Measurements from ENCODE around the gene KRT40.
"Not testable (repeated sequence)": the region's sequence is repeated elsewhere in the genome, so short reads cannot be mapped to it uniquely, and the experiment has no call there.

The KRT40 gene

GRCh38 chr17:40984226-40984625 is at the start of gene KRT40:
KRT40 (minus strand) TSS chr17:40984326; CDS start chr17:40984273, 53 bp downstream.
- no peak for DNase-seq (ENCODE audit: low spot score)

GRCh38 chr17:41029633-41030245 is 45.6 kb upstream of the KRT40 start, which contains the start of gene KRTAP1-4:
KRTAP1-4 (minus strand) TSS chr17:41030195; CDS start chr17:41030078, 117 bp downstream.
- no peak for DNase-seq (ENCODE audit: low spot score)

- no peak for DNase-seq (ENCODE audit: low spot score)
Measured at GRCh38 chr17:41026715-41027471, 42.8 kb upstream of the KRT40 start, which contains the start of gene KRTAP1-5. KRTAP1-5 (minus strand) TSS chr17:41027208; CDS start chr17:41027155, 53 bp downstream.

GRCh38 chr17:41024697-41025096 is 40.6 kb upstream of the KRT40 start:
- no peak for DNase-seq (ENCODE audit: low spot score)

- no peak for DNase-seq (ENCODE audit: low spot score)
Measured at GRCh38 chr17:41020336-41020735, 36.2 kb upstream of the KRT40 start.

GRCh38 chr17:41019415-41019814 is 35.3 kb upstream of the KRT40 start:
- no peak for DNase-seq (ENCODE audit: low spot score)

- no peak for DNase-seq (ENCODE audit: low spot score)
Measured at GRCh38 chr17:41018541-41018940, 34.4 kb upstream of the KRT40 start.

GRCh38 chr17:41016578-41017215 is 32.6 kb upstream of the KRT40 start:
- no peak for DNase-seq (ENCODE audit: low spot score)

GRCh38 chr17:41015454-41015853 is 31.3 kb upstream of the KRT40 start:
- DNase-seq (ENCODE audit: low spot score): no peak

GRCh38 chr17:41013606-41014005 is 29.5 kb upstream of the KRT40 start:
- DNase-seq (ENCODE audit: low spot score): no peak

GRCh38 chr17:41013181-41013580 is 29.1 kb upstream of the KRT40 start:
- no peak for DNase-seq (ENCODE audit: low spot score)

GRCh38 chr17:41012326-41013120 is 28.4 kb upstream of the KRT40 start:
- DNase-seq (ENCODE audit: low spot score): no peak

- no peak for DNase-seq (ENCODE audit: low spot score)
Measured at GRCh38 chr17:41010441-41010840, 26.3 kb upstream of the KRT40 start.

- DNase-seq (ENCODE audit: low spot score): no peak
Measured at GRCh38 chr17:41009936-41010335, 25.8 kb upstream of the KRT40 start.

GRCh38 chr17:41009301-41009760 is 25.2 kb upstream of the KRT40 start:
- no peak for DNase-seq (ENCODE audit: low spot score)

GRCh38 chr17:41008811-41009210 is 24.7 kb upstream of the KRT40 start, which contains the start of gene KRTAP3-1:
KRTAP3-1 (minus strand) TSS chr17:41009128; CDS start chr17:41009074, 54 bp downstream.
- no peak for DNase-seq (ENCODE audit: low spot score)

GRCh38 chr17:41004397-41004796 is 20.3 kb upstream of the KRT40 start:
- DNase-seq (ENCODE audit: low spot score): no peak

GRCh38 chr17:41003926-41004325 is 19.8 kb upstream of the KRT40 start:
- no peak for DNase-seq (ENCODE audit: low spot score)

GRCh38 chr17:41002814-41003213 is 18.7 kb upstream of the KRT40 start:
- DNase-seq (ENCODE audit: low spot score): no peak

GRCh38 chr17:41001795-41002194 is 17.7 kb upstream of the KRT40 start:
- DNase-seq (ENCODE audit: low spot score): no peak

- not testable (repeated sequence) for DNase-seq (ENCODE audit: low spot score)
Measured at GRCh38 chr17:40999563-40999962, 15.4 kb upstream of the KRT40 start, which contains the start of gene KRTAP3-2. KRTAP3-2 (minus strand) TSS chr17:40999906; CDS start chr17:40999853, 53 bp downstream.

GRCh38 chr17:40997361-40997760 is 13.2 kb upstream of the KRT40 start:
- DNase-seq (ENCODE audit: low spot score): no peak
